Measurements from ENCODE around the gene POU5F1.

- TF ChIP-seq CTCF (conservative IDR thresholded peaks at IDR 0.05; ENCODE audit: low read length) (no peak), EZH2phosphoT487 (IDR thresholded peaks at IDR 0.05; ENCODE audit: borderline replicate concordance, low read depth, low read length) (no peak)
Measured at GRCh38 chr6:31204751-31205145, 34.3 kb upstream of the POU5F1 start.

All from OCI-LY7 (cell line).